ENCODE measurements around the gene KCNAB1.

The KCNAB1 gene

GRCh38 chr3:156353563-156353962, 233.2 kb downstream of the KCNAB1 start:
- Histone ChIP-seq H3K4me2 (ENCODE audit: low read depth, low read length, poor library complexity, severe bottlenecking) (no peak overlapping the region), H3F3A (ENCODE audit: low read depth) (peaks cover 14% of the 10 kb centered on the region), H3K79me2 (ENCODE audit: insufficient read depth, low read length) (no peaks in the 10 kb centered on the region), H3K9me2 (replicated peaks; ENCODE audit: low read depth, low read length) (no peaks in the 10 kb centered on the region), H3K4me1 (ENCODE audit: insufficient read depth, low read length, poor library complexity, severe bottlenecking) (peaks cover 64% of the 10 kb centered on the region), H3K27me3 (ENCODE audit: insufficient read depth, low read length, poor library complexity, severe bottlenecking) (no peaks in the 10 kb centered on the region), H3K9ac (ENCODE audit: low read depth, low read length, poor library complexity, severe bottlenecking) (no peak overlapping the region), H3K4me3 (ENCODE audit: low read length, poor library complexity, severe bottlenecking) (no peak overlapping the region), H3K36me3 (ENCODE audit: insufficient read depth, low read length) (no peaks in the 10 kb centered on the region), H2AFZ (ENCODE audit: low read length) (0 out of 2 replicates have a peak overlapping the region, but pooled peaks have one; percentile 14), H3K9me3 (ENCODE audit: insufficient read depth, low read depth, low read length) (no peaks in the 10 kb centered on the region), H4K20me1 (ENCODE audit: insufficient read depth, low read length, poor library complexity, severe bottlenecking) (no peaks in the 10 kb centered on the region)
- TF ChIP-seq EZH2phosphoT487 (IDR thresholded peaks at IDR 0.05; ENCODE audit: borderline replicate concordance) = no peak
- no peak for TF ChIP-seq CTCF (conservative IDR thresholded peaks at IDR 0.05; ENCODE audit: low read length)

- peak overlapping the region; percentile 76 for H3K4me2 ChIP-seq (ENCODE audit: low read depth, low read length, poor library complexity, severe bottlenecking)
Observed at GRCh38 chr3:156356537-156357363, 236.4 kb downstream of the KCNAB1 start.

GRCh38 chr3:156358232-156358631, 237.9 kb downstream of the KCNAB1 start:
- no peaks in the 10 kb centered on the region for H3K36me3 ChIP-seq (ENCODE audit: insufficient read depth, low read length)
- peak overlapping the region; percentile 9 for H3K9ac ChIP-seq (ENCODE audit: low read depth, low read length, poor library complexity, severe bottlenecking)
- H3F3A ChIP-seq (ENCODE audit: low read depth) = peaks cover 14% of the 10 kb centered on the region
- peak overlapping the region; percentile 65 for H2AFZ ChIP-seq (ENCODE audit: low read length)
- TF ChIP-seq EZH2phosphoT487 (IDR thresholded peaks at IDR 0.05; ENCODE audit: borderline replicate concordance) (no peak), CTCF (conservative IDR thresholded peaks at IDR 0.05; ENCODE audit: low read length) (no peak)
- no peaks in the 10 kb centered on the region for H3K27me3 ChIP-seq (ENCODE audit: insufficient read depth, low read length, poor library complexity, severe bottlenecking)
- H3K4me2 ChIP-seq (ENCODE audit: low read depth, low read length, poor library complexity, severe bottlenecking) = no peak overlapping the region
- H3K79me2 ChIP-seq (ENCODE audit: insufficient read depth, low read length) = no peaks in the 10 kb centered on the region
- H3K4me1 ChIP-seq (ENCODE audit: insufficient read depth, low read length, poor library complexity, severe bottlenecking) = peaks cover 46% of the 10 kb centered on the region
- H3K9me3 ChIP-seq (ENCODE audit: insufficient read depth, low read depth, low read length) = no peaks in the 10 kb centered on the region
- H4K20me1 ChIP-seq (ENCODE audit: insufficient read depth, low read length, poor library complexity, severe bottlenecking) = no peaks in the 10 kb centered on the region
- no peak overlapping the region for H3K4me3 ChIP-seq (ENCODE audit: low read length, poor library complexity, severe bottlenecking)
- H3K9me2 ChIP-seq (replicated peaks; ENCODE audit: low read depth, low read length) = no peaks in the 10 kb centered on the region

More at GRCh38 chr3:156356537-156357363, 236.4 kb downstream of the KCNAB1 start:
- H3K27me3 ChIP-seq (ENCODE audit: insufficient read depth, low read length, poor library complexity, severe bottlenecking) = no peaks in the 10 kb centered on the region
- H3K9me2 ChIP-seq (replicated peaks; ENCODE audit: low read depth, low read length) = no peaks in the 10 kb centered on the region
- H4K20me1 ChIP-seq (ENCODE audit: insufficient read depth, low read length, poor library complexity, severe bottlenecking) = no peaks in the 10 kb centered on the region
- no peaks in the 10 kb centered on the region for H3K36me3 ChIP-seq (ENCODE audit: insufficient read depth, low read length)
- peaks cover 47% of the 10 kb centered on the region for H3K4me1 ChIP-seq (ENCODE audit: insufficient read depth, low read length, poor library complexity, severe bottlenecking)
- H3K9me3 ChIP-seq (ENCODE audit: insufficient read depth, low read depth, low read length) = no peaks in the 10 kb centered on the region
- H2AFZ ChIP-seq (ENCODE audit: low read length) = peak overlapping the region; percentile 62
- peaks cover 14% of the 10 kb centered on the region for H3F3A ChIP-seq (ENCODE audit: low read depth)
- TF ChIP-seq CTCF (conservative IDR thresholded peaks at IDR 0.05; ENCODE audit: low read length) (no peak), EZH2phosphoT487 (IDR thresholded peaks at IDR 0.05; ENCODE audit: borderline replicate concordance) (no peak)
- H3K79me2 ChIP-seq (ENCODE audit: insufficient read depth, low read length) = no peaks in the 10 kb centered on the region
- H3K4me3 ChIP-seq (ENCODE audit: low read length, poor library complexity, severe bottlenecking) = peak overlapping the region; percentile 54
- H3K9ac ChIP-seq (ENCODE audit: low read depth, low read length, poor library complexity, severe bottlenecking) = peak overlapping the region; percentile 70

Data from Loucy (cell line).